Activated CD4-positive, alpha-beta T cell treated with anti-CD3 and anti-CD28 coated beads, Interleukin-2, amount 50 U/mL, for 24 hours (primary cell): Measurements from ENCODE around the gene BNC2.

Experiments
- DNase-seq, 2 donors: peaks; one replicate each; pipeline ENCODE4 v3.0.0-alpha.2; 2020; ENCODE audit warnings: low read depth in 1 of 2, low spot score in 1 of 2

BNC2 gene

DNA sequence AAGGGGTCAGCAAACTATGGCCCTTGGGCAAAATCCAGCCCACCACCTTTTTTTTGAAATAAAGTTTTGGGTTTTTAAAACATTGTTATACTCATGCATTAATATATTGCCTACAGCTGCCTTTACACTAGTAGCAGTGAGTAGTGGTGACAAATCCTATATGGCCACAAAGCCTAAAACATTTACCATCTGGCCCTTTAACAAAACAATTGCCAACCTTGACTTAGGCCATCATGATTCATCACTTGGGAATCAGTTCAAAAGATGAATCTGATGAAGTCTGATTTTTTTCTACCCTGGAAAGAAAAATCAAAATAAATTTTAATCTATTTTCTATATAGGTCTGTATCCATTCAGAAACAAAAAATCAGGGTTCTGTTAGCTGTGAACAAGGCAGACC lies 484.9 kb downstream of the BNC2 start:
- no peak for DNase-seq

DNA sequence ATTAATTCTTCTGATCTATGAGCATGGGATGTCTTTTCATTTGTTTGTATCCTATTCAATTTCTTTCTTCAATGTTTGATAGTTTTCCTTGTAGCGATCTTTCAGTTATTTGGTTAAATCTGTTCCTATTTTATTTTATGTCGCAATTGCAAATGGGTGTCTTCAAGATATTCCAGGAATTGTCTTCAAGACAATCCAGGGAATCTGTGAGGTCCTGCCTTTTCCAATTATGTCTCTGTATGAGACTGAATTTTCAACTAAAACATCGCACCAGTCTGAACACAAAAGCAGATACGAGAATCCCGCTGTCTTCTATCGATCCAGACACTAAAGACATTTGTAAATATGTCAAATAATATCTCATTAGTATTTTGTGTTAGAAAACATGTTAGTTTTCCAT lies 485.5 kb downstream of the BNC2 start:
- DNase-seq, result no peak

GRCh38 chr9:16377311-16377710 lies 493.2 kb downstream of the BNC2 start:
- DNase-seq, result no peak

DNA sequence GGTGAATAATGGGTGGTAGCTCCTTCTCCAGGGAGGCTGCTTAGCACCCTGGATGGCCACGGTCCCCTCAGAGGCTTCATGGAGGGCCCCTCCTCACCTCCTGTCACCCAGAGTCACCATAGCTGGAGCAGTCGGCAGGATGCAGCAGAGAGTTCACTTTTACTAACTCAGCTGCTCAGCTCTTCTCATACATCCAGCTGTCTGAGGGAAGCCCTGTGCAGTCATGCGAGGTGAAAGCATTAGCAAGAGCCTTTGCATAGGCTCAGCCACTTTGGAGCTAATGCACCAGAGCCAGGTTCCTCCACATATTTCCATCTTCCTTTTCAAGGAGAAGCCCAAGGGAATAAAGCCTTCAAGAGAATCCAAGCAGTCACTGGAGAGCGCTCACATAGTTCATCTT lies 499.2 kb downstream of the BNC2 start:
- DNase-seq, result no peak

GRCh38 chr9:16370647-16371046 lies 499.8 kb downstream of the BNC2 start:
- no peak for DNase-seq

DNA sequence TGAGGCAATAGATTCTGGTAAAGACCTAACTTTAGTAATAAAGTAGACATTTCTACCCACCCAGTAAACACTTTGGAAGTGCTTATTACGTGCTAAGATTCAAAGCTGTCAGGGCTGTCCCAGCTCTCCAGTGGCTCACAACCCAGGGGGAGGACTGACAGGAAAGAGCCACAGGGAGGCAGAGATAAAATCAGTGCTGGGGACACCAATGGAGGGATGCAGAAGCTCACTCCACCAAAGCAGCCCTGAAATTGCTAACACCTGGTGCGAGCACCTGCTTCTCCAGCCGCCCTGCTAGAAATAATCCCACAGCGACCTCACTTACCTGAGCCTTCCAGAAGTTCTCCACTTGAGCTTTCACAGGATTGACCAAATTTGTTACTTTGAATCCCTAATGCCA lies 501.0 kb downstream of the BNC2 start:
- DNase-seq, result no peak

DNA sequence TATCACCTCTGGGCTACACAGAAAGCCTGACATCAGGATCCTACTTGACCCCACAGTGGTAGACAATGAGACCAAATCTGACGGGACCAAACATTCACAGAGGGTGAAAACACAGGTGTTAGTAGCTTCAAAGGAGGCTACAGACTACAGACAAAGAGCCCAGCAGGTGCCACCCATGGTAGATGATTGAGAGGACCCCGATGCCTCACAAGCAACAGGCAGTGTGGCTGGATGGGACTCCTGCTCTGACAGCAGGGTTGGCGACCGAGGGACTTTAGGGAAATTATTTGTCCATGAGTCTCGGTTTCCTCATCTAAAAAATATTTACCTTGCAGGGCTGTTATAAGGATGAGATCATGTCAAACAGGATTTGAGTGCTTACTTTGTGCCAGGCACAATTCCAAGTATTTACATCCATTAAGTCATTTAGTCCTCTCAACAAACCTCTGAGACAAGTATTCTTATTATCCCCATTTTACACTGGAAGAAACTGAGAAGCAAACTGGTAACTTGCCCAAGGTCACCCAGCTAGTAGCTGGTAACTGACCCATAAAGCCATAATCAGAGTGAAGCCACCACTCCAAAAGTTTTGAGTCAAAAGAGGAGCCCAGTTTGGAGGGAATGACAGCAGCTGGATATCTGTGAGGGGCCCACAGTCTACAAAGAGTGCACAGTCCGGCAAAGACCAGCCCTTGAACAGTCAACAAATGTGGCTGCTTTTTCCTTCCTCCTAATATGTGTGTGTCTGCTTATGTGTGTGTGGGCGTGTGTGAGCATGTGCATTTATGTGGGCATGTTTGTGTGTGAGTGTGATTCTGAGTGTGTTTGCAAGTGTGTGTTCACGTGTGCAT lies 502.0 kb downstream of the BNC2 start:
- DNase-seq, result no peak

DNA sequence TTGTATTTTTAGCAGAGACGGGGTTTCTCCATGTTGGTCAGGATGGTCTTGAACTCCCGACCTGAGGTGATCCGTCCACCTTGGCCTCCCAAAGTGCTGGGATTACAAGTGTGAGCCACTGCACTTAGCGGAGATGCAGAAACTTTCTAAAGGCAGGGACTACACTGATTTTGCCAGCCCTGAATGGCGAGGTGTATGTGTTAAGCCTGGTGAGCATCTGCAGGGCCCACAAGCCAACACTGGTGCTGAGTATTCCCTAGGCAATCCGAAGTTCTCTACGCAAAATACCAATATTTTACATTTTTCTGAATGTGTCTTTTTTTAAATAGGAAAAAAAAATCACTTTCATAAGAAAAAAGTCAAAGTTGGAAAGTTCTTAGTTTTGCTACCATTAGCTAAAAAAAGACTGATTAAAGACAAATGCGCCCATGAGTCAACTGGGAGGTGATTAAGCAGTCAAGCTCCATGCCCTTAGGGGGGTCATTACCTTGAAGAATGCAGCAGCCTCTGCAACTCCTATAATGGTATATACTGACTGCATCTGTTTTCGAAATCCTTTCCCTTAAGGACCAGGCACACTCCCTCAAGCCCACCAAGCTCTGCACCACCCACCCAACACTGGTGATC lies 502.8 kb downstream of the BNC2 start:
- DNase-seq, result no peak

DNA sequence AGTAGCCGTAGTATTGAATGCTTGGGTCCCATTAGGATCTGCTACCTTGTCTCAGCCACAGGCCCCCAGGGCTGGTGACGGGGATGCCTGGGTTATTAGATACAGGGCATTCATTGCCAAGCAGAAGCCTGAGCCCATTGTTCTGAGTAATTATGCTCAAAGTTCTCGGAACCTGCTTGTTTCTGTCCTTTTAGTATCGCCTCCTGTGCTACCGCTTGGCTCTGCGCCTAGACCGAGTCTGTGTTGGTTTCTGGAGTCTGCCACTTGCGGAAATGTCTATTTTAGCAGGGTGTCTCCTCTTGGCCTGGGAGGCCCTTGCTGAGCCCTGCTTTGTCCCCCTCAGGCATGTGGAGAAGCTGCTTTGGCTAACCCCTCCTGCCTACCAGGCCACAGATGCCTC lies 506.1 kb downstream of the BNC2 start:
- no peak for DNase-seq

- DNase-seq, result no peak
Observed at GRCh38 chr9:16363916-16364315, 506.6 kb downstream of the BNC2 start.

DNA sequence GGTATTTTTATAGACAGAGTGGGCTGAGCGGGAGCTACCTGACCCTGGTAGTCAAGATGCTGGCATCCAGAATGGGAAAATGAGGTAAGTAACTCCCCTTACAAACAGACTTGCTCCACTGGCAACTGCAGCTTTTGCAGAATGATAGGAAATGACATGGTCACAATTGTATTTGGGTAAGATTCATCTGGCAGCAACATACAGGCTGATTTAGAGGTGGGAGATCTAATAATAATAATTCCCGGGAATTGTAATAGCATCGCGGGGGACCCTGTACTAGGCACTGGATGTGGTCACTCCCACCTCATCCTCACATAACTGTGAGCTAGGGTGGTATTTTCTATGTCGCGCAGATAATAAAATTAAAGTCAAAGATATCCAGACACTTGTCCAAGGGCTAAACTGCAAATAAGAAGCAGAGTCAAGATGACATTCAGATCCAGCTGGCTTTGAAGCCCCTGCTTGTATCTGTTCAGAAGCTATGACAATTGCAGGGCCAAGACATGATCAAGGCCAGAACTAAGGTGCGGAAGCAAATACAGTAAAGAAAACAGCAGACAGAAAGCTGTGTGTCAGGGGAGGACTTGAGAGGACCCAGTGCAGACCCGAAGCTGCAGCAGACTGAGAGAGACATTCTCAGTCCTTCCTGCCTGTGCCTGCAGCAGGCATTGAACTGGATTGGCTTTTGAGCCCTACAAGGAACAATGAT lies 507.2 kb downstream of the BNC2 start:
- no peak for DNase-seq

DNA sequence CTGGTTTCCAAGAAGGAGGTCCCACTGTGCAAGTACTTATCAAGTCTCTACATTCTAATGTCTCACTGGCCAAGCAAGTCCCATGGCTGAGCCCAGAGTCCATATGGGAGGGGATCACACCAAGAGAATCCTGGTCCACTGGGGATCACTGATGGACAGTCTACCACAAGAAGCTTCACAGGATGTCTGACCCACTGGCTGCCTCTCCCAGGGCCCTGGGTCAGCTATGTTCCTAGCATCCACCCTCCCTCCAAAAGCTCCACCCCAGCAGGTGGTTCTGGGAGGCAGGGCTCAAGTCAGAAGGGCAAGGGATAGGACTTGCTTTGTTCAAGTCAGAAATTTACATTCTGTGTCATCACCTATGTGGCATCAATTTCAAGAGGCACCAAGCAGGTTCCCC lies 508.5 kb downstream of the BNC2 start:
- DNase-seq, result no peak

DNA sequence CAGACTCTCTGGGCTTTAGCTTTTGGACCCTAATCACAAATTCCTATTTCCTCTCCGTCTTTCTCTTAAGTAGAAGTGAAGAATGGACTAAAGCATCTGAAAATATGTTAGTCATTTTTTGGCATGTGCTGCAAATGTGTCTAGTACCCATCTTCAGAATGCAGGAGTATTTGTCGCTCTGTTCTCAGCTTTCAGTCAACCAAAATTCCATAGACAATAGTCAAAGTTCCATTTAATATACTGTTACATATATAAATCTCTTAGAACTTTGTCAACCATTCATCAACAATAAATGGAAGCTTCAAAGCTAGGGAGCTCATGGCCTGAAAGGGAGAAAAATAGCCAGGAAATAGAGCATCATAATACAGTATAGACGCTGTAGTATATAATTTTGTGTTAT lies 509.4 kb downstream of the BNC2 start:
- no peak for DNase-seq

DNA sequence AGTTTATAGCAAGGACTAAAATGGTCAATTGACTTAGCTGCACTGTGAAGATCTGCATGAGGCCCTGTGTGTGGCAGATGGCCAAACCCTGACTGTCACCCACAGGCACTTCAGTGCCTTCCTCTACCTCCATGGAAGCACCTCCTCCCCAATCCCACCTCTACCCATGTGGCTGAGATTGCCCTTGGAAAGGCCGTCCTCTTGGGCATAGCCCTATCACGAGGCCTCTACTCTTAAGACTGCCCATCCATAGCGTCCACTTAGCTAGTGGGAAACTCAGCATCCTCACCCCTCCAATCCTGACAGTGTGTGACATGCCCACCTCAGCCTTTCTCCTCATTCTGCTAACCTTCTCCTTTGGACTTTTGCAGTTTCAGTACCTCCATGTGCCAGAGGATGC lies 510.2 kb downstream of the BNC2 start:
- DNase-seq, result no peak
